Mammary epithelial cell (primary cell): Measurements from ENCODE around the gene RPS23.

Experiments
- CTCF ChIP-seq, 2 donors: IDR thresholded peaks in 1 of 2; conservative IDR thresholded peaks in 1 of 2; 2 replicates each; pipeline ENCODE4 v1.5.1; 2011 to 2012; ENCODE audit warnings: inconsistent platforms in 2 of 2, low read length in 2 of 2, mild to moderate bottlenecking in 2 of 2, control low read depth in 1 of 2, low read depth in 1 of 2; ENCODE audit not compliant: insufficient read depth in 1 of 2; ENCODE audit errors: extremely low read depth in 1 of 2
- EZH2 ChIP-seq: IDR thresholded peaks from 2 replicates; pipeline ENCODE4 v1.6.1; 2012; ENCODE audit warnings: low read length, inconsistent platforms, borderline replicate concordance

- TF ChIP-seq CTCF (conservative IDR thresholded peaks at IDR 0.05 in 1 of 2, IDR thresholded peaks at IDR 0.05 in 1 of 2; ENCODE audit: extremely low read depth in 1 of 2, insufficient read depth in 1 of 2, low read depth in 1 of 2, low read length in 2 of 2) (no peak), EZH2 (no peak)
Measured at GRCh38 chr5:82277613-82277986, 554 bp downstream of the RPS23 start.
